DOHH2 (cell line): ENCODE measurements around the gene GLMP.

Experiments
- CTCF ChIP-seq: fragments of 200-600 bp; sonication (generic); IDR thresholded peaks from one replicate; pipeline ENCODE4 v1.5.1; 2014; ENCODE audit warnings: antibody characterized with exemption, mild to moderate bottlenecking, low read depth, low read length; ENCODE audit not compliant: poor library complexity, severe bottlenecking
- EZH2phosphoT487 ChIP-seq: fragments of 200-600 bp; sonication (generic); IDR thresholded peaks from 2 replicates; pipeline ENCODE4 v1.6.1; 2017; ENCODE audit warnings: borderline replicate concordance, mild to moderate bottlenecking, antibody characterized with exemption, low read length, moderate library complexity, mixed read lengths

GRCh38 chr1:156342166-156342955 lies 46.9 kb upstream of the GLMP start:
- TF ChIP-seq CTCF (no peak), EZH2phosphoT487 (no peak)
